HG03521 (cell line): ENCODE results near the gene PTPN4.

ENCODE experiments used
- ATAC-seq: cut with Tn5 transposase; IDR thresholded peaks from one replicate; pipeline ENCODE4 v1.9.1; 2021; ENCODE audit warnings: mild to moderate bottlenecking, moderate library complexity; ENCODE audit not compliant: unreplicated experiment

The PTPN4 gene

DNA sequence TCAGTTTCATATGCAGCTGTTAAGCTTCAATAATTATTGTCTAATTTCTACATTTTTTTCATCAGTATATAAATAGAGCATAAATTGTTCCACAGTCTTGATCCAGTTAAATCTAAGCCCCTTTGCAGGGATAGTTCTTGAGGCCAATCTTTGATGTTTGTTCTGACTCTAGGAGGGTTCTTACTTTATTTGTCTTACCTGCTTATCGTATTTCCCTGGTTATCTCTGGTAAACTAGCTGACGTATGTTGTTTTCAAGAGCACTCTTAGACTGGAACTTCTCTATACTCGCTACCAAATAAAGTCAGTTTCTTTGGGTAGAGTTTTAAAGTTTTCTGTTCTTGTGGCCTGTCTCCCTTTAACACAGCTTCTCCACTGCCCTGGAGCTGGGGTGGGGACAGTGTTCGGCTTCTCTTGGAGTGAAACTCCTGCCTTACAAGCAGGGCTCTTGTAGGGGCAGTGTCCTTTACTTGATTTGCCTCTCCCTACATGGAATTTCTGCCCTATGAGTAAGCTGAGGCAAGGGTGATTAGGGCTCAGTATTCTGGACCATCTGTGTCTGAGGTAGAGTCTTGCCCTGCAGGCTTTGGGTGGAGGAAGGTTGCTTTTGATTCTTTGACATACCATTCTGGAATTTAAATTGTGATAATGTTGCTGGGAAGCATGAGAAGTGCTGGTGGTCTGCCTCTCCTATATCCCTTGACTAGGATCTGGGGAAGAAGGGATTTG is 90.3 kb downstream of the PTPN4 start:
- no peak for ATAC-seq

DNA sequence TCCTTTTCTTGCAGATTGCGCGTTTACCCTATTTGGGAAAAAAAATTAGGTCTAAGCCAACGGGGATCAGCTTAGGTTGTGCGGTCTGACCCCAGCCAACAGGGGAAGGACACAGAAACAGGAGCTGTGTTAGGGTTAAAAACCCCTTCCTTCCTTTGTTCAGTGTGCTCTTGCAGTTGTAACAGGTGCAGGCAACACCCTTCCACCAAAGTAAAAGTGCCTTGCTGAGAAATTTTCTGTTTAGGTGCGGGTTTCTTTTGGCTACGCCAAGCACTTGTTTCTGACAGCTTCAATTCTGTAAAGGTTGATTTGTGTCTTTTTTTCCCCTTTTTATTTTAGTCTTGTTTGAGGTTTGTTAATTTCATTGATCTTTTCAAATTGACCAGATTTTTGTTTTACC is 92.5 kb downstream of the PTPN4 start:
- no peak for ATAC-seq

DNA sequence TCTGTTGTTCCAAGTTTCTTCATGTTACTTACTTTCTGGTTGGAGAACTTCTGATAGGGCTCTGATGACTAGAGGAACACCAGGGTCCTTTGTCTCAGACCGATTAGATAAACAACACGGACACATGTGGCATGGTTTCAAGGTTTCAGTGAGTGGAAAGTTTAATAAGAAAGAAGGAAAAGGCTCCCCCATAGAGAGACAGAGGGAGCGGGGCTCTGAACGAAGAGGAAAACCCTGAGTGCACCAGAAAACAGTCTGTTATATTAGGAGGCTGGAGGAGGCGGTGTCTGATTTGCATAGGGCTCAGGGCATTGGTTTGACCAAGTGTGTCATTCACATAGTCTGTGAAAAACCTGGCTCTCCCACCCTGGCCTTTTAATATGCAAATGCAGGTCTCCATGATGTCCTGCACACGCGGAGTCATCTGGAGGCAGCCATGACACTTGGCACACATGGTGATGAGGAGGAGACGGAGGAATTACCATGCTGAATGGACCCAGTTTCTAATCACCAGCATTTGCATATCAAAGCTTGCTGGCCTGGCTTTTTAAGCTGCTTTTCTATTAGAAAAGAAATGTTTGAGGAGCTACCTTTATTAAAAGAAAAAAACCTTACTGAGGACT is 94.2 kb downstream of the PTPN4 start:
- ATAC-seq = no peak

DNA sequence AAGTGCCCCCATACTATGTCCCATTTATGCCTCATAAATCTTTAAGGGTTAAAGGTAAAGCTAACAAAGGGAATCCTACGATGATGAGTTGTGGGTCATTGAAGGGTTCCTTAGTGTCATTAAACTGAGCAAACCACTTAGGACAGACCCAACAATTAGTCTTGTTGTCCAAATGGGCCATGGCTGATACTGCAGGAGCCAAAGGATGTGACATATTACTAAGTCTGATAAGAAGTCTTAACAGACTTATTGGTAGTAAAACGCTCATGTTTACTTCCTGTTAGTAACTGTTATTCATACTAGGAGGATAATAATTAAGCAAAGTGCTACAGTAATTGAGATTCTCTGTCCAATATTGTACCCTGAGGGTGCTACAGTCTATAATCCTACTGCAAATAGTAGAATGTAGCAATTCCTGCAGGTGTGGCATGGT is 96.8 kb downstream of the PTPN4 start:
- ATAC-seq = no peak

DNA sequence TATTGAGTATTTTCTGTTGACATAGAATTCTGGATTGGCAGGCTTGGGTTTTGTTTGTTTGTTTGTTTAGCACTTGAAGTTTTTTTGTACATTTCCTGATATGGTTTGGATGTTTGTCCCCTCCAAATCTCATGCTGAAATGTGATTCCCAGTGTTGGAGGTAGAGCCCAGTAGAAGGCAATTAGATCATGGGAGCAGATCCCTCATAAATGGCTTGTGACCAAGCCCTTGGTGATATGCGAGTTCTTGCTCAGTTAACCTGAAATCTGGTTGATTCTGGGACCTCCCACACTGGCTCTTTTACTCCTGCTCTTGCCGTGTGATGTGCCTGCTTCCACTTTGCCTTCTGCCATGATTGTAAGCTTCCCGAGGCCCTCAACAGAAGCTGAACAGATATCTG is 98.0 kb downstream of the PTPN4 start:
- no peak for ATAC-seq

DNA sequence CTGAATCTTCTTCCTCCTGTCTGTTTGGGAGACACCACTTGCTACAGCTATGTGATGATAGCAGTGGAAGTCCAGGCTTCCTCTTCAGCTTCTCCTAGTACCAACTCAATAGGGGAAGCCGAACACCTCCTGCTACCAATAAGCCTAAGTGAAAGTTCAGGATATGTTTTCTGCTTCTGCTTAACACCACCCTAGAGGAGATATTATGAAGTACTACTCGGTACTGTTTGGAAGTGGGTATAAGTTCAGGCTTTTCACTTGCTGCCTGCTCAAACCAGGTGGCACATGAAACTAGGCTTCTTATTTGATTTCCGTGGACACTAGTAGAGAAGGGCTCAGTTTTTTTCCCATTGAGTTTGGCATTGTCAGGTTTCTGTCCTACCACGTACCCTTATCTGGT is 99.8 kb downstream of the PTPN4 start:
- ATAC-seq = no peak

DNA sequence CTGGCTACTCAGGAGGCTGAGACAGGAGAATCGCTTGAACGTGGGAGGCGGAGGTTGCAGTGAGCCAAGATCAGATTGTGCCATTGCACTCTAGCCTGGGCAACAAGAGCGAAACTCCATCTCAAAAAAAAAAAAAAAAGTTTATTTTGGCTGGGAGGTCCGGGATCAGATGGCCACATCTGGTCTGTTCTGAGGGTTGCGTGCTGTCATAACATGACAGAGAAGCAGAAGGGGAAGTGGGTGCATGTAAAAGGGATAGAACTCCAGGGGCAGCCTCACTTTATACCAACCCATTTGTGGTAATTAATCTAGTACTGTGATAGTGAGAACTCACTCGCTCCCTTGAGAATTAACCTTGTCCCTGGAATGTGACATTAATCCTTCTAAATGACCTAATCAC is 101.2 kb downstream of the PTPN4 start:
- no peak for ATAC-seq

DNA sequence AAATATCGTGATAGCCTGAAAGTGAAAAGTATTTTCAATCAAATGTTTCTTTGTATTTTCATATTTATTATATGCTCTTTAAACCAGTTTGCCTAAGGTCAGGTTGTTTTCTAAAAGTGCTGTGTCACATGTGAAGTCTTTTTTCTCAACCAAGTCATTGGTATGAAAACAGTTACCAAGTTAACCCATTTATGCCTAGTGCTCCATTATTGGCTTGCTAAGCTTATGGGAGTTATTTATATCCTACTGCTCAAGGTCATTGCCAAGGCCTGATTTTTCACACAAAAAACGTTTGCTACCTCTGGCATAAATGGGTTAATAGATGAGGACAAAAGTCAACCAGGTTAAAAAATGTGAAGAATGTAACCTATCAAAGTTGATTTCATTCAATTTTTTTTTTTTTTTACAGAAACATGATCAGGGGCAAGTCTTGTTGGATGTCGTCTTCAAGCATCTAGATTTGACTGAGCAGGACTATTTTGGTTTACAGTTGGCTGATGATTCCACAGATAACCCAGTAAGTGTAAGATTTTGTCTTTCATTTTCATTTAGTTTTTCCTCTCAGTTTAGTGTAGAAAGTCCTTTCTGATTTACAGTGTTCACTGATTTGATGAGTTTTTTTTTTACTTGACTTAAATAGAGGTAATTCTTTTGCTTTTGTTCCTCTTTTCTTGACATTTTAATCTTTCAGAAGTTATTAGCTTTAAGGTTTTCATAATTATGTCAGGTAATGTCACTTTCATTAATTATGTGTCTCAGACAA is 102.6 kb downstream of the PTPN4 start:
- peak; percentile 70 for ATAC-seq

DNA sequence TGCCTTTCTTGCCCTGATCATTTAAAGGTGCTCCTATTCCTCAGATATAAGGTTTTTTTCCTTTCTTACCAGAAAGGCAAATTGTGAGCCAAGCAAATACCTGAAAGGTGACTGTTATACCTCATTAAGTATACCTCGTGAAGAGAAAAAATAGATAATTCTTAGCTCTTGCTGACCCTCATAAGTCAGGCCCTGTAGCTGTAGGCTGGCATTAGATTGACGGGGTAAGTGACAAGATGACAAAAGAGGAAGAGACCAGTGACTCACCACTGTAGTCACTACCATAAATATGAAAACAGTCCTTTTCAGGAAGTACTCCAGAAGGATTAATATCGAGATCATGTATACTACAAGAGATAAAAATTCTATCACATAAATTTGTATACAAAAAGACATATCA is 104.6 kb downstream of the PTPN4 start:
- no peak for ATAC-seq

DNA sequence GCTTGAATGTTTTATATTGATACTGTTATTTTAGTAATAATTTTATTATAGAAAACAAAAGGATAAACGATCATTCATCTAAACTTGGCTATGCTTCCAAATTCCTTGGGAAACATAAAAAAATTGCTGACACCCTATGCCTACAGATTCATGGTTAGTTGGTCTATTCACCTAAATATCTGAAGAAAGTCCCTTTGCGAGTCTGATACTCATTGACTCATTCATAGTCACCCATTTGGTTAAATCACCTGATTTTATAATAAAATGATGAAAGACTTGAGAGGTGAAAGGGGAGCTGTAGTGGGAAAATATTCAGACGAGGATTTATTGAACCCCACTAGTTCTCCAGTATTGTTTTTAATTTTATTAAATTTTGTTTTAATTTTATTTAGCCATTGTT is 112.0 kb downstream of the PTPN4 start:
- ATAC-seq = no peak

DNA sequence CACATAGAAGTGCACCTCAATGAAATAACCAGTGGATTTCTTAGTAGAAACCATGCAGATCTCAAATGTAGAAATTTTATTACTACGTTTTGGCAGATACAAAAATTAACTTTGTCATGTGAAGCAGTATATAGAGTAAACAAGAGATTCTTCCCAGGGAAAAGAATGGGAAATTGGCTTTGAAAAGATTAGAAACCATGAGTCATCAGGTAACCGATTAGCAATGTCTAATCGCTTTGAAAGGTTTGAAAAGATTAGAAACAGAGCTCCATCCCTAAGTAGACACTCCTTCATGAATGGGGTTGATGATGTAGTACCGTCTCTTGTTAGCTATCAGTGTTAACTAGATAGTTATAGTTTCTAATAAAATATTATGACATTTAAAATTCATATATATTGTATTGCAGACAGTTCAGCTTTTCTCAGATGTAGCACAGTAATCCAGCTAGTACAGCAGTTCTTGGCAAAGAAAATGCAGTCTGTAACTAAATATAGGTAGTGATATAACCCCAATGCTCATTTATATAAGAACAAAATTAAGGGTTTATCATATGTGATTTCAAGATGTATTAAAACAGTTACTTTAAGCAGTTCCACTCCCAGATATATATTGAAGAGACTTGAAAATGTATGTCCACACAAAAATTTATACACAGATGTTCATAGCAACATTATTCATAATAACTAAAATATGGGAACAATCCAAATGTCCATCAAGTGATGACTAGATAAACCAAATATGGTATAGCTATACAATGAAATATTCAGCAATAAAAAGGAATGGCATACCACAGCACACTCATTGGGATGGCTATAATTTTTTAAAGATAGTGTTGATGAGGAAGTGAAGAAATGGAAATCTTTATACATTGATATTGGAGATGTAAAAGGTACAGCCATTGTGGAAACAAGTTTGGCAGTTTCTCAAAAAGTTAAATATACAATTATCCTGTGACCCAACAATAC is 113.9 kb downstream of the PTPN4 start:
- ATAC-seq = no peak

DNA sequence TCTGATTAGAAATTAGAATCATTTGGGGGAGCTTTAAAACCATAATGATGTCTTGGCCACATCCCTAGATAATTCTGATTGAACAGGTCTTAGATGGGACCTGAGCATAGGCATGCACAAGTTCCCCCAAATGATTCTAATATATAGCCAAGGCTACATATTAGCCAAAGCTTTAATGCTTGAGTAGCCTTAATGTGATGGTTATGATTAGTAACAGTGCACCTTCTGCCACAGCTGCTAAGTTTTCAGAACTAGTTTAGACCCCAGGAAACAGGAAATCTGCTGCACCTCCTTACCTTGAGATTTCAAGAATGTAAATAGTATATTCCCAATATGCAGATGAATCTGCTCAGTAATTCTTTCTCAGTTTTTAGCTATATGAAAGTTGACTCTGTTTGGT is 119.8 kb downstream of the PTPN4 start:
- ATAC-seq = no peak

DNA sequence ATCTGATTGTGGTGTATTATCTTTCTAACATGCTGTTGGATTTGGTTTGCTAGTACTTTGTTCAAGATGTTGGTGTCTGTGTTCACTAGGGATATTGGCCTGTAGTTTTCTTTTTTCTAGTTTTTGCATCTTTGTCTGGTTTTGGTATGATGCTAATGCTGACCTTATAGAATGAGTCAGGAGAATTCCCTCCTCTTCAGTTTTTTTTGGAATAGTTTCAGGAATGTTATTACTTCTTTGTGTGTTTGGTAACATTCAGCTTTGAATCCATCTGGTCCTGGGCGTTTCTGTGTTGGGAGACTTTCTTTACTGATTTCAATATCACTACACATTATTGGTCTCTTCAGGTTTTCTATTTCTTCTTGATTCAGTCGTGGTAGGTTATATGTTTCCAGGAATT is 129.0 kb downstream of the PTPN4 start:
- ATAC-seq = no peak

DNA sequence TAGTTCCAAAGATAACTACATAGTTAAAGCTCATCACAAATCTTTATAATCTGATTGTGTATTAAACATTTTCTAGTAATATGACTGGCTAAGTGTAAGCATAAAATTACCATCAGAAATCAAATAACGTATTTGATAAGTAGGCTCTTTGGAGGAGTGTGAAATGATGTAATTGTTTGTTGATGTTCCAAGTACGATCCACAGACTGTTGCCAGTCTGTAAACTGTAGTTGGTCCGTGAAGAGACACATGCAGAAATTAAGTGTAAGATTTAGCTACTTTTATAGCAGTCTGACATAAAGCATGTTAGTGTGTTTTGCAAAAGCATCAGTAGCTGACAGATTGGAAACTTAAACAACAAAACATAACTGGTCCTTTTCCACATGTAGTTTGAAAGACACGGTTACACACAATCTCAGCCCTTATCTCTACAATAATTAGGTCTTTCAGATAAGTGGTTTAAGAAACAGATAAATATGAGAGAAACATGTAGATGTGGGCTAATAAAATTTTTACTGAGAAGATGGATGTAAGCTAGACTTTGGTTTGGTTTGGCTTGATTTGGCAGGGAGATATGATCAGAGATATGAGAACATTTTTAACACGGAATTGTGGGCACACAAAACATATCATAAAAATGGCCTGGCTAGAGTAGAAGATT is 138.1 kb downstream of the PTPN4 start:
- no peak for ATAC-seq

DNA sequence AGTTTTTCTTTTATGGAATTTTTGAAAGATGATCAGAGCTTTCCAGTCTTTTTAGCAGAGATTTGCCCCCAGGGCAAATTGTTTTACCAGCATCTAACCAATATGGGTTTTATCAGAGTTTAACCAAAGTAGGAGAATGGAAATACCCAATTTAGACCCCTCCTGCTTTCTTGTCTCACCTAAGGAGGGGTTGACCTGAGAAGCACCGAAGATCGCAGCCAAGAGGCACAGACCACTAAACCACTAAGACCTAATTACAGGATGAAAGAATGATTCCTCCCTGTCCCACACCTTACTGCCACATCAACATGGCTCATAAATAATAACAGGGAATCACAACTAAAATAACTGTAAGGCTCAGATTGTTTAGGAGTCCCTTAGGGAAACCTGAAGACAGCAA is 141.3 kb downstream of the PTPN4 start:
- ATAC-seq = no peak

DNA sequence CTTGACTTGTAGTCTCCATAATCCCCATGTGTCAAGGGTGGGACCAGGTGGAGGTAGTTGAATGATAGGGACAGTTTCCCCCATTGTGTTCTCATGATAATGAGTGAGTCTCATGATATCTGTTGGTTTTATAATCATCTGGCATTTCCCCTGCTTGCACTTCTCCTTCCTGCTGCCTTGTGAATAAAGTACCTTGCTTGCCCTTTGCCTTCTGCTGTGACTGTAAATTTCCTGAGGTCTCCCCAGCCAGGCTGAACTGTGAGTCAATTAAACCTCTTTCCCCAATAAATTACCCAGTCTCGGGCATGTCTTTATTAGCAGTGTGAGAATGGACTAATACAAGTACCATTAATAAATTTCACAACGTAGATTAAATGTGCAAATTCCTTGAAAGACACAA is 150.8 kb downstream of the PTPN4 start:
- no peak for ATAC-seq

DNA sequence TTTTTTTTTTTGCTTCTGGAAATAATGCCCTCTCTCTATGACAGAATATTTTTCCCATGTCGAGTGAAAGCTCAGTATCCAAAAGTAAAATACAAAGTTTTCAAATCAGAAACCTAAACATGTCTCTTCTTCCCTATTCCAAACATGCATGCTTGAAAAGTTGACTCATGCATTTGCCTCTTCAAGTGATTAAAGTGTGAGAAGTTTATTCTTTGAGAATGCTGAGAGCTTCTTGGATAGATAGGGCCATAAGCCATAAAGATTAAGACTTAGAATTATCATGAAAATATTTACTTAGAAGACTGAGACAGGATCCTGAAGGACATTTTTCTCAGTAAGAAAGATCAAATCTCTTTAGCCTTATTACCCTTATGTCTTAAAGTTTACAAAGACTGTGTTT is 154.5 kb downstream of the PTPN4 start:
- ATAC-seq = no peak

DNA sequence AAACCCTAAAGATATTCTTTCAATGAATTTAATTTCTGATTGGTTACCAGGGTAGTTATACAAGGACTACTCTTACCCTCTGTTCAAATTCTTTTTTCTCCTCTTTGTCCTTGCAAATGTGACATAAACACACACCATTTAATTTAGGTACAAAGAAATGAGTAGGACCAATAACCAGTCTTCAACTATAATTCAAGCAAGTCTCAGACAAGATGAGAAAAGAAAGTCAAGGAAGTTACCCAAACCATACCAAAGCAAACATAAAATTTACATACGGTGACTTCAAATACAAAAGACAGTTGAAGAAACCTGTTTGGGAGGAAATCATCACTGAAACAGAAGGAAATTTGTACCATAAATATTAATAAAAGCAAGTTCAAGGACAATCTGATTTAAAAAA is 162.1 kb downstream of the PTPN4 start:
- ATAC-seq = no peak

DNA sequence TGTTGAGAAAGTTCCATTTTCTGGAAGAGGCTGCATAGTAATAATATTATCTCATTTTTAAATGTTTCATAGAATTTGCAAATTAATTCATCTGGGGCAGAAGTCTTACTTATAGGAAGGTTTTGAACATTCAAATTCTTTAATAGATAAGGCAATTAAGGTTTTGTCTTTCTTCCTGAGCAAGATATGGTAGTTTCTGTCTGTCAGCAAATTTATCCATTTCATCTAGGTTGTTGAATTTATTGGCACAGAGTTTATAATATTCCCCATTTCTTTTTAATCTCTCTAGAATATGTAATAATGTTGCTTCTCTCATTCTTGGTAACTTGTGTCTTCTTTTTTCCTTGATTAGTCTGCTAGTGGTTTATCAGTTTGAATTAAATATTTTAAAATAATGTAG is 163.0 kb downstream of the PTPN4 start:
- no peak for ATAC-seq

DNA sequence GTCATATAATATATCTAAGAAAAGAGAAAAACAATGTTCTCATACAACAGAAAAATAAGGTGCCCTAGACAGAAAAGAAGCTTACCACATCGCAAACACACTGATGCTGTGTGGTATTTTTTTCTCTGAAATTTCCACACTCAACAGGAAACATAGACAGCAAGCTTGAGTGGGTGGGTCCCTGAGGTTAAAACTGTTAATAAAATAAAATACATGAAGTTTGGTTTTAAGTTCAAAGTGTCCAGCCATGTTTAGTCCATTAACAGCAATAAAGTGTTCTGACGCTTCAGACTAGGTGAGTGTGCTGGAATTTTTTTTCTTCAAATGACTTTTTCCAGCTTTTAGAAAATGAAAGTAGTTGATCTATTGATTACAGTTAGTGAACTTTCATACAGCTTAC is 169.8 kb downstream of the PTPN4 start:
- ATAC-seq = no peak

DNA sequence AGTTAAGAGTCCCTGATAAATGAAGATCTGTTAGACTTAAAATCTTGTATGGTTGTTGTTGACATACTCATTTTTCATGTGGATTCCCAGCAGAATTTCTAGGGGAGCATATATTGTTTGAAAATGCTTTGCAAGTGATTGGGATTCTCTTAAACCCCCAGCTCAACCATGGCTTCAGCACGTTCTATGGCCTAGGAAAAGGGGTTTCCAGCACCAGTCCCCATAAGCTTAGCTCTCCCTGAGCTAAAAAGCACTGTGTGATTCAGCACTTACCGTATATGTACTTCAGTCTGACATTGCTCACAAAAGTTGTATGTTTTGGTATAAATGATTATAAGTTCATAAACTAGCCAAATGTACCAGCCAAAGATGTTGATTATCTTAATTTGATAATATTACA is 173.1 kb downstream of the PTPN4 start:
- no peak for ATAC-seq
